GM19351 (cell line): ENCODE data around the gene ALKBH6.
"Not testable (repeated sequence)": the region's sequence is repeated elsewhere in the genome, so short reads cannot be mapped to it uniquely, and the experiment has no call there.

Experiments used
- ATAC-seq: cut with Tn5 transposase; IDR thresholded peaks from one replicate; pipeline ENCODE4 v1.9.1; 2021; ENCODE audit warnings: mild to moderate bottlenecking, moderate library complexity; ENCODE audit not compliant: unreplicated experiment

ALKBH6 gene

DNA sequence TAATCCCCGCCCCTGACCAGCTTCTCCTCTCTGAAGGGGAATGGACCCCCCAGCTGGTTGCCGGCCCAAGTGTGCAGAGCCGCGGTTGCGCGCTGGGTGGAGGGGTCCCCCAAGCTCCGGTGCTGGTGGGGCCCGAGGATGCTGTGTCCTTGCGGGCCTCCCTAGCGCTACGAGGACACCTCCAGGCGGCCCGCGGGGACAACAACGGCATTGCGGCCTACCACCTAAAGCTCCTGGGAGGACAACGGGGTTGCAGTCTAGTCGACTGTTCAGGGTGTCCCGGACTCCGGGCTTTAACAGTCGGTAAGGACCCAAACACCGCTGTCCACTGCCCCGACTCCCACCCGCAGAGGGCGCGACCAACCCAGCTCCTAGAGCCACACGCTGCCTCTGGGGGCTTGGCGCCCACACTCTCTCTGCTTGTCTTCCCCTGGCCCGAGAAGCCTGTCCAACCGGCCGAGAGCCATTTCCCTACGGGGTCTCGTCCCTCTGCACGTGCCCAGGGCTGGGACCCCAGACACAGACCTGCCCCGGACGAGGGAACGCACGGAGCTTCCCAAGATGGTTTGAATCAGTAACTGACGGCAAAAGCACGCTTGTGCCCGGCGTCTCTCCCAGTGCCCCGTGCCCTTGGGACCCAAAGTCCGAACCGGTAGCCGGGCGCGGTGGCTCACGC is 20.0 kb downstream of the ALKBH6 start:
- ATAC-seq = no peak

DNA sequence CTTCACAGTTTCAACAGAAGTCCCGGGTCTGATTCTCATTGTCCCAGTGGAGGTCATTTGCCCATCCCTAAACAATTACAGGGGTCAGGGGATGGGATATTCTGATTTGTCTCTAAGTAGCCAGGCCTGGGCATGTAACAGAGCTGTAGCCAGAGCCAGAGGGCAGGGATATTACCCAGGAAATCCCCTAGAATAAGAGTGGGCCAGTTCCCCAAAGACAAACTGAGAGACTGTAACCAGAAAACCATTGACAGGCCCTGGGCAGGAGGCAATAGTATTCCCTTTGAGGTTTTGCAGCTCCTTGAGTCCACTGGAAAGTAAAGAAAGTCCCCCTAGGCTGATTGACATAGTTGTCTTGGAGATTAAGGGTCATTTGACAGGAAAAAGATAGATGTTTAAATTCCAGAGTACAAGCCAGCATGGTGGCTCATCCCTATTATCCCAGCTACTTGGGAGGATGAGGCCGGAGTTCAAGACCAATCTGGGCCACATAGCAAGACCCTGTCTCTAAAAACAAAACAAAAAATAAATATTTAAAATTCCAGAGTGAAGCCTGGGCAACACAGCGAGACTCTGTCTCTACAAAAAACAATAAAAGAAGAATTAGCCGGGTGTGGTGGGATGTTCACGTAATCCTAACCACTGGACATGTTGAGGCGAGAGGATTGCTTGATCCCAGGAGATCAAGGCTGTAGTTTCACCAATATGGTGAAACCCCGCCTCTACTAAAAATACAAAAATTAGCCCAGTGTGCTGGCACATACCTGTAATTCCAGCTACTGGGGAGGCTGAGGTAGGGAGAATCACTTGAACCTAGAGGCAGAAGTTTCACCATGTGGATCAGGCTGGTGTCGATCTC is 20.9 kb downstream of the ALKBH6 start:
- no peak for ATAC-seq

DNA sequence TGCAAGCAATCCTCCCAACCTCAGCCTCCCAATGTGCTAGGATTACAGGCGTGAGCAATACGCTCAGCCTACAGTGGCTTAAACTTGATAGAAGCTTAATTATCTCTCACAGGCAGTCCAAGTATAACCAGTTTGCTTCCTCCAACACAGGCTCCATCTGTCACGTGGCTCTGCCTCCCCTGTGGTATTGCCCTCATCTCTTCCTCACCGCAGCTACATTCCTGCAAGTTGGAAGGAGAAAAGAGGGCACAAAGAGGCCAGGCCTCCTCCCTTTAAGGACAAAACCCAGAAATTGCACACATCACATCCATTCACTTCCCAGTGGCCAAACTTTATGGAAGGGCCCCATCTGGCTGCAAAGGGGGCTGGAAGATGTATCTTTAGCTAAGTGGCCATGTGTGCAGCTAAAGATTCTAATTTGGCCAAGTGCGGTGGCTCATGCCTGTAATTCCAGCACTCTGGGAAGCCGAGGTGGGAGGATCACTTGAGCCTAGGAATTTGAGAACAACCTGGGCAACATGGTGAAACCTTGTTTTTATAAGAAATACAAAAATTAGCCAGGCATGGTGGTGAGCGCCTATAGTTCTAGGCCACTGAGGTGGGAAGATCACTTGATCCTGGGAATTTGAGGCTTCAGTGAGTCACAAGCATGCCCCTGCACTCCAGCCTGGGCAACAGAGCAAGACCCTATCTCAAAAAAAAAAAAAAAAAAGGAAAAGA is 22.1 kb downstream of the ALKBH6 start:
- no peak for ATAC-seq

DNA sequence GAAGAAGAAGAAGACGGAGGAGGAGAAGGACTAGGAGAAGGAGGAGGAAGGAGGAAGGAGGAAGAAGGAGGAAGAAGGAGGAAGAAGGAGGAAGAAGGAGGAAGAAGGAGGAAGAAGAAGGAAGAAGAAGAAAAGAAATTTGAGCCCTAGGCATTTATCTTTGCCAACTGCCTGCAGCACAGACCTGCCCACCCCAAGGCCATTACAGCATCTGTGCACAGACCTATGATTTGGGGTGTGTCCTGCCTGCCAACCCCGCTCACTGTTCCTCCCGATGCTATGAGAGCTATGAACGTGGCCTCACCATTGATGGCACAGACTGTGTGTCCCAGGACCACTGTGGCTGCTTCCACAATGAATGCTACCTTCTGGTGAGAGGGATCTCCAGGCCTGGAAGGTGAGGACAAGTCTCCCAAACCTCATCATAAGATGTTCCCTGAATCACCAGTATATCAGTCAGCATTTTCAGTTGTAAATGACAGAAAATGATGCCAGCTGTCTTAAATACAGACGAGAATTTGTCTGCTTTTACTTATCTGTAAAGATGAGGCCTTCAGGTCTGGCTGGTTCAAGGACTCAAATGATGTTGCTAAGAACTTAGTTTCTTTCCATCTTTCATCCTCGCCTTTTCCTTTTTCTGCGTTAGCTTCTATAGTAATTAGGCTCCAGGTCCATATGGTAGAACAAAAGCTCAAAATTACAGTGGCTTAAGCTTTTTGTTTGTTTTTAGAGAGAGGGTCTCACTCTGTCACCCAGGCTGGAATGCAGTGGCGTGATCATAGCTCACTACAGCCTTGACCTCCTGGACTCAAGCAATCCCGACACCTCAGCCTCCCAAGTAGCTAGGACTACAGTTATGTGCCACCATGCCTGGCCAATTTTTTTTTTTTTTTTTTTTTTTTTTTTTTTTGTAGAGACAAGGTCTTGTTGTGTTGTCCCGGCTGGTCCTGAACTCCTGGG is 23.0 kb downstream of the ALKBH6 start:
- ATAC-seq = no peak

DNA sequence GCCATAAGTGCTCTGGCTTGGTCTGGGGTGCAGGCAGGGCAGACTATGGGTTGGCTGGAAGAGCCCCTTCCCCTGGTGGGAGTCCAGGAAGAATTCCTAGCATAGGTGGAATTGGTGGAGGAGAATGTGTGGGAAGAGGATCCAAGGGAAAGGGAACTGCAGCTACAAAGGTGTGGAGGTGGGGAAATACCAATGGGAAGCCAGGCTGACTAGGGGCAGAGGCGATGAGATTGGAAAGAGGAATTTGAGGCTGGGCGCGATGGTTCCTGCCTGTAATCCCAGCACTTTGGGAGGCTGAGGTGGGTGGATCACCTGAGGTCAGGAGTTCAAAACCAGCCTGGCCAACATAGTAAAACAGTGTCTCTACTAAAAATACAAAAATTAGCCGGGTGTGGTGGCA is 23.9 kb downstream of the ALKBH6 start:
- ATAC-seq = no peak

DNA sequence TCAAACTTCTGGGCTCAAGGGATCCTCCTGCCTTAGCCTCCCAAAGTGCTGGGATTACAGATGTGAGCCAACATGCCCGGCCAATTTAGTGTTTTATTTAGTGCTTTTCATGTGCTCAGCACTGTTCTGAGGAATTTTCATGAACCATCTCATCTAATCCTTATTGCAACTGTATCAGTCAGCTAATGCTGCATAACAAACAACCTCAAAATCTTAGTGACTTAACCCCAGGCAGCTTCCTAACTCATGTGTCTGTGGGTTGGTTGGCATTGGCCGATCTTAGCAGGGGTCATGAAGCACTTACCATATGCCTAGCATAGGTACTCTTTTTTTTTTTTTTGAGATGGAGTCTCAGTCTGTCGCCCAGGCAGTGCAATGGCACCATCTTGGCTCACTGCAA is 25.2 kb downstream of the ALKBH6 start:
- no peak for ATAC-seq

DNA sequence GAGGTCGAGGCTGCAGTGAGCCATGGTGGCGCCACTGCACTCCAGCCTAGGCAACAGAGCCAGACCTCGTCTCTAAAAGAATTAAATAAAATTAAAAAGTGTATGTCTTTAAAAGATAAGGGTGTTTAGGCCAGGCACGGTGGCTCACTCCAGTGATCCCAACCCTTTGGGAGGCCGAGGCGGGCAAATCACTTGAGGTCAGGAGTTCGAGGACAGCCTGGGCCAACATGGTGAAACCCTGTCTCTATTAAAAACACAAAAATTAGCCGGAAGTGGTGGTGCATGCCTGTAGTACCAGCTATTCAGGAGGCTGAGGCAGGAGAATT is 26.5 kb downstream of the ALKBH6 start:
- no peak for ATAC-seq

DNA sequence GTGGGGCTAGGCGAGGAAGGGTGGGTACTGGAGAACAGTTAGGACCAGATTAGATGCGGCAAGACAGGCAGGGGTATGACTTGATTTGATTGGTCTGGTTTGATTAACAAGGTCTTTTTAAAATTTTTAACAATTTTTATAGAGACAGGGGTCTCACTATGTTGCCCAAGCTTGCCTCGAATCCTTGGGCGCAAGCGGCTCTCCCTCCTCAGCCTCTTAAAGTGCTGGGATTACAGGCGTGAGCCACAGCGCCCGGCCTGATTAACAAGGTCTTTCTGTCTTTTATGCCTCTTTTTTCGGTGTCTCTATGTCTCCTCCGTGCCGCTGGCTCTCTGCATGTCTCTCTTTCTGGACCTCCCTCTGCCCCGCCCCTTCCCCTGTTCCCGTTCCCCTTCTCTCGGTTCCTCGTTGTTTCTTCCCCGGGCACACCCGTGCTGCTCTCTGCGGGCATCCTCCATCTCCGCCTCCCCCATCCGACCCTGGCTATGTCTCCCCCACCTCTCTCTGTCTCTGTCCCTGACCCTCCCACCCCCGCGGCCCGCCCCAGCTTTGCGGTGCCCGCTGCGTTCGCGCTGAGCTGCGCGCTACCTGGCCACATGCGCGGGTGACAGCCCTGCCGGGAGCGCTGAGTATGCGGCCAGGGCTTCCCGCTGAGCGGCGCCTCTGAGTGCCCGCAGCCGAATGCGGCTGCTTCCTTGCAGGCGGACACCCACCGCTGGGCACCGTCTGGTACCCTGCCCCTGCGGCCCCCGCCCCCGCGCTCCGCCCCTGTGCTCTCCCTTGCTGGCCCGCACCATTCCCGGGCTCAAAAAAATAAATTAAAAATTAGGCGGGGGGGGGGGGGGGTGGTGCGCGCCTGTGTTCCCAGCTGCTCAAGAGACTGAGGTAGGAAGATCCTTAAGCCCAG is 27.1 kb downstream of the ALKBH6 start:
- ATAC-seq = no peak

DNA sequence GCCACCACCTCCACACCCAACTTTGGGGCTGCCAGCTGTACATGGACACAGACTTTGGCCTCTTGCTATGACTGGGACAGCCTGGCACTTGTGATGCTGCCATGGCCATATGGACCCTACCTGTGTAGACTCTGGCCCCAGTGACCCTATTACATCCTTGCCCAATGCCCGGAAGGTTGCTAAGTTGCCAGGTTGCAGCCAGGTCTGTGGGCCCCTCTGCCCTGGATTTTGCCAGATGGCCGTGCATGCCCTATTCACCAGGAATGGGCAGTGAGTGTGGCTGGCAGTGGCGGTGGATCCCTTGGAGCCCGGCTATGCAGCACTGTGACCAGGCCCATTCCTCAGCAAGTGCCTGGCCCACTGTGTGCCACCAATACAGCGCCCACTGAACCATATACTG is 27.9 kb downstream of the ALKBH6 start:
- no peak for ATAC-seq

DNA sequence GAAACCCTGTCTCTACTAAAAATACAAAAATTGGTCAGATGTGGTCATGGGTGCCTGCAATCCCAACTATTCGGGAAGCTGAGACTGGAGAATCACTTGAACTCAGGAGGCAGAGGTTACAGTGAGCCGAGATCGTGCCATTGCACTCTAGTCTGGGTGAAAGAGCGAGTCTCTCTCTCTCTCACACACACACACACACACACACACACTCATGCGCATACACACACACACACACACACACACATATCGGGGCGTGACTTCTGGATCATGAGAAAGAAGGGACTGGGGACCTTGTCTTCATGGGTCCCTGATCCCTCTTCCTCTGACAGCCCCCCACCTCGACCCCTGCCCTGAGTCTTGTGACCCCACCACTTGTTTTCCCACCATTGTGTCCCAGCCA is 30.8 kb downstream of the ALKBH6 start:
- ATAC-seq = no peak

DNA sequence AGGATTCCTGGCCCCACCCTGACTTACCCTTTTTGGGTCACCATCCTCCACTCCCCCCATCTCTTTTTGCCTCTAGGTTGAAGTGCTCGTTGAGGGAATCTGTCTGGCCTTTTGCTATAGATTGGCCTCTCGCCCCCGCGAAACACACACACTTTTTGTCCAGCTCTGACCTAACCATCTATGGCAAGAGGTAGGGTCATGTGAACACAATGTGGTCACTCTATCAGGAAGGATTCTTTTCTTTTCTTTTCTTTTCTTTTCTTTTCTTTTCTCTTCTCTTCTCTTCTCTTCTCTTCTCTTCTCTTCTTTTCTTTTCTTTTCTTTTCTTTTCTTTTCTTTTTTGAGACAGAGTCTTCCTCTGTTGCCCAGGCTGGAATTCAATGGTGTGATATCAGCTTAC is 33.0 kb downstream of the ALKBH6 start:
- ATAC-seq = not testable (repeated sequence)

DNA sequence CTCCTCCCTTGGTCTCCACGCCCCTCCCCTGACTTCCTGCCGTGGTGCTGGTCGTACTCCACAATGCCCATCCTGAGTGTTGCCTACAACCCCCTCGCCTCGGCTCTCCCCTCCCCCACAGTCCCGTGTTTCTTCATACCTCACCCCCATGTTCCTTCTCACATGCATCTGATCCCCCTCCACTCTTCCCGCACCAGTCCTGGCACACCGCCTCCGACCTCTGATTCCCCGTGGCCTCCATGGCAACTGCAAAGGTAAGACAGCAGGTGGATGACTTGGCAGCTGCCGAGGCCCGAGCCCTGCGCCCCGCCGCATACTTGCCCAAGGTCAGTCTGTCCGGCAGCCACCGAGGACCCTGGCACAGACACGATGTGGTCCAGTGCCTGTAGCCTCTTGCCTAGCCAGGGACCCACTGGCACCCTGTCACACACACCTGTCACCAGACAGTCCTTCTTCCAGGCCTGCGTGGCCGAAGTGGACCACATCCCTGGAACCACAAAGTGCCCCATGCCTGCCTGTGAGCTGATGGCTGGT is 35.1 kb downstream of the ALKBH6 start:
- ATAC-seq = no peak

DNA sequence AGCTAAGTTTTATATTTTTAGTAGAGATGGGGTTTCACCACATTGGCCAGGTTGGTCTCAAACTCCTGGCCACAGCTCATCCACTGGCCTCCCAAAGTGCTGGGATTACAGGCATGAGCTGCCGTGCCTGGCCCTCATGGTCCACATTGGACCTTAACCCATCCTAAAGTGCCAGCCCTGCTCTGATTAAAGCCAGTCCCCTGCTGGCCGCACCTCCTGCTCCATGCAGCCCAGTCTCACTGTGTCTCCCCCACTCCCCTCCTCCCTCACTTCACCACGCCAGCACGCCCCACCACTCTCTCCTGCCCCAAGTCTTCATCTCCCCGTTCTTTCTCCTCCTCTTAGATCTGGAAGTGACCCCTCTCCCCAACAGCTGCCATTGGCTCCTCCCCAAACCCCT is 35.7 kb downstream of the ALKBH6 start:
- no peak for ATAC-seq

DNA sequence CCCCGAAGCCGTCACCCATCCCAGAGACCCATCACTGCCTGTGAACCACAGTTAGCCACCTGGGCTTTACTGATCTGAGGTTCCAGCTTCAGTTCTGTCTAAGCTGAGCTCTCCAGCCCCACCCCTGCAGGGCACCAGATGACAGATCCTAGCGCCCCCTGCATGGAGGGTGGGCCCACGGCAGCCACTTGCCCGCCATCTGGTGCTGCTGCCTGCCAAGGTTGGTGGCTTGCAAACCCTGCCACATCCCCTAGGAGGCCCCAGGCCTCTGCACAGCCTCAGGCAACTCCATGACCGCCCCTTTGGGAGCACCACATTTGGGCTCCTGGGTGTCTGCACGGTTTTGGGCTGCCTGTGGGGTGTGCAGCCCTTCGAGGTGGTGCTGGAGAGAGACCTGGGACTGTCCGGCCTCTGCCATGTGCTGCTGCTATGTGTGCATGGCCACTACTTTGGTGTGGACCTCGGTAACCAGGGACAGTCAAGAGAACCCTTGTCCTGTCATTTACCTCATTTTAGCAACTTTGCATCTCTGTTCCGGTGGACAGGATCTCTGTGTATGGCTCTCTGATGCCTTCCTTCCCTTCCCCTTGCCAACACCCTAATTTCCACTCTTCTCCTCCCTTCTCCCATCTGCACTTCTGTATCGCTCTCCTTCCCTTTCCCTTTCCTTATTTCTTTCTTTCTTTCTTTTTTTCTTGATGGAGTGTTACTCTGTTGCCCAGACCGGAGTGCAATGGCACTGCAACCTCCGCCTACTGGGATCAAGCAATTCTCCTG is 36.4 kb downstream of the ALKBH6 start:
- no peak for ATAC-seq

DNA sequence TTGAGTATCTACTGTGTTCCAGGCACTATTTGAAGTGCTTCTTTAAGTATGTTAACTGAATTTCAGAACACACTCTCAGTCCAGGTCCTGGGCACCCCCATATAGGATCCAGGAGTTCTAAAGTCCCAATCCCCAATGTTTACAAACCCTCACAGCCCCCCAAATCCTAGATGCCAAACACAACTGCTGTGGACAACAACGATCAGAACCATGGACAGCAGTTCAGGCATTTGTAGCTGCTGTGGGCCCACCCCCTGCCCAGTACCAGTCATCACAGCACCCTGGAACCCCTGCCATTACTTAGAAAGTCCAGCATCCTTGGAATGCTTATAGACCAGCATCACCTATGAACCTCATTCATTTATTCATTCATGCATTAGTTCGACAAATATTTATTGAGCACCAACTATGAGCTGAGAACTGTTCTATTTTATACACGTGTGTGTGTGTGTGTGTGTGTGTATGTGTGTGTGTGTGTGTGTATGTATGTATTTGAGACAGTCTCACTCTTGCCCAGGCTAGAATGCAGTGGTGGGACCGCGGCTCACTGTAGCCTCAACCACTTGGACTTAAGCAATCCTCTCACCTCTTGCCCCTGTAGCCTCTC is 38.3 kb downstream of the ALKBH6 start:
- no peak for ATAC-seq

DNA sequence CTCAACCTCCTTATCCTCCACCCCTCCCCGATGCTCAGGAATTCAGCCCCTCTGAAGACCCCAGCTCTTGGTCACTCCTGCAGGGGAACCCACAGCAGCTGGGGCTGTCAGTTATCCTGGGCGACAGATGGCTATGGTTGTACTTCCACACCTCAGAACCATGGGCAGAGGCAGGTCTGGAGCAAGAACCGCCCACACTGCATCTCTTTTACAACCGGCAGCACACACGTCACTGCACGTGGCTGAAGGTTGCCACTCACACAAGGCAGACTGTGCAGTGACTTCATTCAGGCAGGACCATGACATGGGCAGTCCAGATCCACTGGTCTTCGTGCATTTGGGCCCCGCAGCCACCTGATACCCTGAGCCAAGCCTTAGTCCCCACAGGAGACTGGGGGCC is 40.5 kb downstream of the ALKBH6 start:
- no peak for ATAC-seq

DNA sequence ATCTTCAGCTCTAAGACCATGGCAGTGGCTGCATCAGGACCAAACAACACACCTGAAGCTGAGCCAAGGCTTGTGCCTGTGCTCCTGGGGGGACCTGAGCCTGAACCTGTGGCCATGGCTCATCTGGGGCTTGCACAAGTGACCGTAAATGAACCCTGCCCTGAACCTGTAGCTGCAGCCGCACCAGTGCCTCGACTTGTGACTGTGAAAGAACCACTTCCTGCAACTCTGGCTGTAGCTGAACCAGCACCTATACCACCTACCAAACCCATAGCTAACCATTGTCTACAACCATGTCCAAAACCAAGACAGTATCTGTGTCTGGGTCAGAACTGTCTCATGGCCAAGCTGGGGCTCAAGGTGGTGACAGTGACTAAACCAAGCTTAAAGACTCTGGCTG is 47.2 kb downstream of the ALKBH6 start:
- ATAC-seq = no peak

DNA sequence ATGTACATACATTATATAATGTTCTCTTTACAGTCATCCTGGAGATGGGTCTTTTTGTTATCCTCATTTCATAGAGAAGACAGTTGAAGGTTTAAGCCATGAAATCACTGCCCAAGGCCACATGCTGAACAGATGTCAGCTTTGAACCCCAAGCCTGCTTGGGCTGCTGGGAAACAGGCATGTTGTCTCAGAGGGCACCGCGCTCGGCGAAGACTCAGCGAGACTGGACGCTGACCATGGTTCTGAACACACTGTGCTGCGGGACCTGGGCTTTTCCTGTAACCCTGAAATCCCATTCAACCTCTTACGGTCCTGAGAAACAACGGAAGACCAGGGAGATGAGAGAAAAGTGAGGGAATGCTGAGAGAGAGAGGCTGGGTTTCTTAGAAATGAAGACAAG is 50.5 kb downstream of the ALKBH6 start:
- ATAC-seq = no peak
